ENCODE results near the gene MASP2.

The MASP2 gene

DNA sequence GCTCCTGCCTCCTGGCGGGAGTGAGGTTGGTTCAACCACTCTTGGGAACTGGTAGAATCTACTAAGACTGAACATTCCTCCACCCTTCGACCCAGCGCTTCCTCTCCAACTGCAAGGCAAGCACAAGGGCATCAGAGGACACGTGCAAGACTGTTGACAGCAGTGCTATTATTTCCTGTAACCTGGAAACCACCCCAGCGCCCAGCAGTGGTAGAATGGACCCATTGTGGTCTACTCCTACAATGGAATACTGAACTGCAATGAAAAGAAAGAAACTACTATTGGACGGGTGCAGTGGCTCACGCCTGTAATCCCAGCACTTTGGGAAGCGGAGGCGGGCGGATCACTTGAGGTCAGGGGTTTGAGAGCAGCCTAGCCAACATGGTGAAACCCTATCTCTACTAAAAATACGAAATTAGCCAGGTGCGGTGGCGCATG, 67.5 kb downstream of the MASP2 start:
- Histone ChIP-seq H3K14ac (ENCODE audit: low read length) (no peak overlapping the region), H3K4me1 (ENCODE audit: control insufficient read depth in 1 of 2, insufficient read depth in 2 of 2, low read length in 2 of 2) (peaks cover 2 to 6% of the 10 kb centered on the region in 2 experiments), H2BK5ac (ENCODE audit: low read depth, low read length, poor library complexity) (no peak overlapping the region), H2BK12ac (ENCODE audit: low read length) (no peak overlapping the region), H3K36me3 (ENCODE audit: control insufficient read depth in 1 of 2, insufficient read depth in 2 of 2, low read length in 2 of 2) (no peaks in the 10 kb centered on the region), H3K27me3 (ENCODE audit: insufficient read depth, low read length) (no peaks in the 10 kb centered on the region), H3K27ac (ENCODE audit: low read depth, low read length) (no peak overlapping the region), H3K4ac (ENCODE audit: low read depth, low read length) (no peak overlapping the region), H3K79me1 (ENCODE audit: low read length) (no peaks in the 10 kb centered on the region), H3K18ac (ENCODE audit: low read length) (no peak overlapping the region), H3K9me3 (ENCODE audit: insufficient read depth, low read depth, low read length) (no peaks in the 10 kb centered on the region), H3K79me2 (ENCODE audit: control insufficient read depth, insufficient read depth, low read length, poor library complexity) (no peaks in the 10 kb centered on the region), H4K91ac (ENCODE audit: low read depth, low read length) (no peak overlapping the region), H3K23ac (ENCODE audit: low read length) (no peak overlapping the region), H4K12ac (ENCODE audit: low read depth, low read length) (no peak overlapping the region), H2BK120ac (ENCODE audit: insufficient read depth, low read length, poor library complexity) (no peak overlapping the region), H2AFZ (ENCODE audit: insufficient read depth, low read length, poor library complexity) (no peak overlapping the region), H4K8ac (ENCODE audit: low read depth, low read length) (no peak overlapping the region), H2AK5ac (ENCODE audit: low read length) (no peak overlapping the region), H3K4me3 (ENCODE audit: low read depth, low read length) (no peak overlapping the region), H3K4me2 (ENCODE audit: low read length) (no peak overlapping the region), H3K9ac (ENCODE audit: low read length) (no peak overlapping the region)
- WGBS (ENCODE audit: extremely low coverage, insufficient coverage, insufficient read length), result no CpG with 5 or more reads among the region's 13 CpGs
- DNase-seq, result no peak

DNA sequence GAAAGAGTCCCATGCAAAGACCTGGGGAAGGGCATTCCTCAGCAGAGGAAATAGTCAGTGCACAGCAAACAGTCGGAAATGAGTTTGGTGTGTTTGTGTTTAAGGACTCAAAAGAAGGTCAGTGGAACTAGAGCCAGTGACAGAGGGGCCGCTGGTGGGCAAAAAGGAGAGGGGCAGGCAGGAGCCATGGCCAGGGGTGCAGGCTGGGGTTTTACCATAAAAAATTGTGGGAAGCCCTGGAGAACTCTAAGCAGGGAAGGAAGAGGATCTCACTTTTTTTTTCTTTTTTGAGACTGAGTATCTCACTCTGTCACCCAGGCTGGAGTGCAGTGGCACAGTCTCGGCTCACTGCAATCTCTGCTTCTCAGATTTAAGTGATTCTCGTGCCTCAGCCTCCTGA, 68.3 kb downstream of the MASP2 start:
- no peaks in the 10 kb centered on the region for H3K79me1 ChIP-seq (ENCODE audit: low read length)
- H3K14ac ChIP-seq (ENCODE audit: low read length), result no peak overlapping the region
- no peaks in the 10 kb centered on the region for H3K27me3 ChIP-seq (ENCODE audit: insufficient read depth, low read length)
- H3K9ac ChIP-seq (ENCODE audit: low read length), result no peak overlapping the region
- H3K4ac ChIP-seq (ENCODE audit: low read depth, low read length), result no peak overlapping the region
- H3K4me3 ChIP-seq (ENCODE audit: low read depth, low read length), result no peak overlapping the region
- no peak overlapping the region for H2BK5ac ChIP-seq (ENCODE audit: low read depth, low read length, poor library complexity)
- no CpG with 5 or more reads among the region's 4 CpGs for WGBS (ENCODE audit: extremely low coverage, insufficient coverage, insufficient read length)
- H2AFZ ChIP-seq (ENCODE audit: insufficient read depth, low read length, poor library complexity), result no peak overlapping the region
- no peaks in the 10 kb centered on the region for H3K36me3 ChIP-seq (ENCODE audit: control insufficient read depth in 1 of 2, insufficient read depth in 2 of 2, low read length in 2 of 2)
- H2BK120ac ChIP-seq (ENCODE audit: insufficient read depth, low read length, poor library complexity), result no peak overlapping the region
- no peak overlapping the region for H4K12ac ChIP-seq (ENCODE audit: low read depth, low read length)
- peaks cover 2 to 6% of the 10 kb centered on the region in 2 experiments for H3K4me1 ChIP-seq (ENCODE audit: control insufficient read depth in 1 of 2, insufficient read depth in 2 of 2, low read length in 2 of 2)
- H3K4me2 ChIP-seq (ENCODE audit: low read length), result no peak overlapping the region
- no peak overlapping the region for H2BK12ac ChIP-seq (ENCODE audit: low read length)
- H4K91ac ChIP-seq (ENCODE audit: low read depth, low read length), result no peak overlapping the region
- H4K8ac ChIP-seq (ENCODE audit: low read depth, low read length), result no peak overlapping the region
- no peak for DNase-seq
- no peak overlapping the region for H3K18ac ChIP-seq (ENCODE audit: low read length)
- H3K27ac ChIP-seq (ENCODE audit: low read depth, low read length), result no peak overlapping the region
- no peak overlapping the region for H2AK5ac ChIP-seq (ENCODE audit: low read length)
- no peaks in the 10 kb centered on the region for H3K9me3 ChIP-seq (ENCODE audit: insufficient read depth, low read depth, low read length)
- no peak overlapping the region for H3K23ac ChIP-seq (ENCODE audit: low read length)
- no peaks in the 10 kb centered on the region for H3K79me2 ChIP-seq (ENCODE audit: control insufficient read depth, insufficient read depth, low read length, poor library complexity)
